Activated CD4-positive, alpha-beta memory T cell treated with anti-CD3 and anti-CD28 coated beads for 36 hours (primary cell): ENCODE measurements around the gene KCND3. TPM values are rescaled to one million over a fixed set of nuclear protein-coding genes. Genes with fewer than 3 reads are reported as not detected.
"Not testable (repeated sequence)": the region's sequence is repeated elsewhere in the genome, so short reads cannot be mapped to it uniquely, and the experiment has no call there.

Experiments used
- CTCF ChIA-PET: fragments of 350-600 bp; sonication (Branson Sonifier 250); formaldehyde crosslinking; loops from one replicate; lab custom pipeline; 2021; ENCODE audit warnings: antibody characterized with exemption, inconsistent platforms; lab: Charles Lee
- POLR2A ChIA-PET: fragments of 350-600 bp; sonication (Branson Sonifier 250); formaldehyde crosslinking; loops from one replicate; lab custom pipeline; 2021; ENCODE audit warnings: antibody characterized with exemption; lab: Charles Lee
- DNase-seq: peaks from one replicate; pipeline ENCODE4 v3.0.0-alpha.2; 2020
- H3K27ac Mint-ChIP-seq: one replicate; pipeline ENCODE4 v1.8.0; 2021; ENCODE audit warnings: mixed read lengths
- H3K27me3 Mint-ChIP-seq: one replicate; pipeline ENCODE4 v1.8.0; 2021; ENCODE audit warnings: mixed read lengths
- H3K36me3 Mint-ChIP-seq: one replicate; pipeline ENCODE4 v1.8.0; 2021; ENCODE audit warnings: mixed read lengths
- H3K4me1 Mint-ChIP-seq: one replicate; pipeline ENCODE4 v1.8.0; 2021; ENCODE audit warnings: low read depth, mixed read lengths
- H3K4me3 Mint-ChIP-seq: one replicate; pipeline ENCODE4 v1.8.0; 2021; ENCODE audit warnings: mild to moderate bottlenecking, mixed read lengths
- H3K9me3 Mint-ChIP-seq: one replicate; pipeline ENCODE4 v1.8.0; 2021; ENCODE audit warnings: mixed read lengths
- intact Hi-C: fragments of 100-400 bp; cut with micrococcal nuclease; formaldehyde crosslinking; loops from one replicate; pipeline ENCODE4 v1.15.1; 2023
- total RNA-seq, 2 experiments: library from RNA; stranded (reverse); gene quantifications; one replicate each; pipeline ENCODE4 v1.2.3, GENCODE V29; 2021

The KCND3 gene
- total RNA-seq, 2 experiments from 2014 or later = not detected

DNA sequence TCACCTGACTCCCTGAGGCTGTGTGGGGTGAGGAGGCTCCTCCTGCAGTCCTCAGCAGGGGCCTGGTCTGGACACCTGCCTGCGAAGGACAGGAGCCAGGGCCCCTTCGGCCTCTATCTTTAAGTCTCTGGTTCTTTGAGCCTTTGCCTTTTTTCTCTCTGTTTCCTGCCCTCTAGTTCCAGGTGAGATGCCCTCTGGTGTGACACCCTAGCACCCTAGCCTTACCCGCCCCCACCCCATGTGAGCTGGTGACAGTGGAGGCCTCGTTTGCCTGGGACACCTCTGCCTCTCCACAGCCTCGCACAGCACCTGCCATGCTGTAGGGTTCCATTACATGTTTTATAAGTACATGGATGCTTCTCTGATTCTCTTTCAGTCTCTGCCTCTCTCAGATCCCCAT is 186.5 kb downstream of the KCND3 start:
- no peak for DNase-seq
- CTCF ChIA-PET = interaction anchor here (0.6 kb wide), 1 partner anchor 783 kb away, joined by 3 read pairs; no protein-coding TSS in a partner anchor
- Mint-ChIP-seq H3K4me1 (no peaks in the 10 kb centered on the region), H3K27ac (no peak overlapping the region), H3K9me3 (no peaks in the 10 kb centered on the region), H3K36me3 (no peaks in the 10 kb centered on the region), H3K4me3 (no peak overlapping the region), H3K27me3 (no peaks in the 10 kb centered on the region)
- POLR2A ChIA-PET = no interaction called here
- intact Hi-C loops = no loop called here

- H3K36me3 Mint-ChIP-seq = no peaks in the 10 kb centered on the region
- no peaks in the 10 kb centered on the region for H3K27me3 Mint-ChIP-seq
- no peaks in the 10 kb centered on the region for H3K9me3 Mint-ChIP-seq
- ChIA-PET CTCF (interaction anchor here (0.6 kb wide), 1 partner anchor 782 kb away, joined by 3 read pairs; no protein-coding TSS in a partner anchor), POLR2A (no interaction called here)
- H3K4me3 Mint-ChIP-seq = no peak overlapping the region
- H3K27ac Mint-ChIP-seq = no peak overlapping the region
- DNase-seq = no peak
- H3K4me1 Mint-ChIP-seq = no peaks in the 10 kb centered on the region
- intact Hi-C loops = no loop called here
Measured at GRCh38 chr1:111802110-111802509, 187.4 kb downstream of the KCND3 start.

- POLR2A ChIA-PET = no interaction called here
- no peaks in the 10 kb centered on the region for H3K27me3 Mint-ChIP-seq
- H3K4me3 Mint-ChIP-seq = no peak overlapping the region
- H3K4me1 Mint-ChIP-seq = no peaks in the 10 kb centered on the region
- H3K9me3 Mint-ChIP-seq = no peaks in the 10 kb centered on the region
- no peaks in the 10 kb centered on the region for H3K36me3 Mint-ChIP-seq
- intact Hi-C loops = no loop called here
- no peak for DNase-seq
- H3K27ac Mint-ChIP-seq = no peak overlapping the region
- CTCF ChIA-PET = no interaction called here
Measured at GRCh38 chr1:111801071-111801850, 188.2 kb downstream of the KCND3 start.

GRCh38 chr1:111799722-111800121 is 189.7 kb downstream of the KCND3 start:
- H3K27me3 Mint-ChIP-seq, H3K9me3 Mint-ChIP-seq, DNase-seq, H3K27ac Mint-ChIP-seq, H3K36me3 Mint-ChIP-seq, H3K4me1 Mint-ChIP-seq, intact Hi-C loops, CTCF ChIA-PET, H3K4me3 Mint-ChIP-seq, POLR2A ChIA-PET: not testable (repeated sequence)

DNA sequence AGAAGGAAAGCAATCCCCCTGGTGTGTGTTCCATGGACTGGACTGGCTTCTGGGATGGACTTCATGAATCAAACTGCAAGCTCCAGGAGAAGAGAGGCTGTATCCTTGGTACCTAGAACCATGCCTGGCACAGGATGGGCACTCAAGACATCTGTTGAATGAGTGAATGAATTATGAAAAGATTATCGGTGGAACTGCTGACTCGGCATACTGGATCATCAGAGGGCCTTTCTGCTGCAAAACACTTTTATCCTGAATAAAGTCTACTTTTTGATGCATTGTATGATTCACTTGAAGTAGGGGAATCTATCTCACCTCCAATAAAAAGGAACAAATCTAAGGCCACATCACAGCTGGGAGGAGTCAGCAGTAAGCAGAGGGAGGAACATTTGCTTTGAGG is 190.9 kb downstream of the KCND3 start:
- Mint-ChIP-seq H3K36me3 (no peaks in the 10 kb centered on the region), H3K4me3 (no peak overlapping the region), H3K9me3 (no peaks in the 10 kb centered on the region), H3K27ac (no peak overlapping the region), H3K27me3 (no peaks in the 10 kb centered on the region), H3K4me1 (no peaks in the 10 kb centered on the region)
- POLR2A ChIA-PET = no interaction called here
- CTCF ChIA-PET = no interaction called here
- DNase-seq = no peak
- intact Hi-C loops = no loop called here

DNA sequence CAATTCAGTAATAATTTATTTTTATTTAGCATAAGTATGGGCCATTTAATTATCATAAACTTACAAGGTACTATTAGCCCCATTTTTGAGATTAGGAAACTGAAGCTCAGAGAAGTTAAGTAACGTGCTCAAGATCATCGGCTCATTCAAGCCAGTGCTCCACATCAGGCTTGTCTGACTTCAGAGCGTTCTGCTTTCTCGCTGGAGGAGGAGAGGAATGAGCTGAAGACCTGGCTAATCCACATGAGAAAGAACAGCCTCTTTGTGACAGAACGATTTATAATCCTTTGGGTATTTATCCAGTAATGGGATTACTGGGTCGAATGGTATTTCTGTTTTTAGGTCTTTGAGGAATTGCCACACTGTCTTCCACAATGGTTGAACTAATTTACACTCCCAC is 194.1 kb downstream of the KCND3 start:
- ChIA-PET POLR2A (interaction anchor here (0.7 kb wide), 1 partner anchor 470 kb away, joined by 3 read pairs; no protein-coding TSS in a partner anchor), CTCF (no interaction called here)
- no peak for DNase-seq
- Mint-ChIP-seq H3K4me3 (no peak overlapping the region), H3K27ac (no peak overlapping the region), H3K9me3 (no peaks in the 10 kb centered on the region), H3K4me1 (no peaks in the 10 kb centered on the region), H3K27me3 (peaks cover 5% of the 10 kb centered on the region), H3K36me3 (no peaks in the 10 kb centered on the region)
- intact Hi-C loops = no loop called here

- intact Hi-C loops = no loop called here
- CTCF ChIA-PET = no interaction called here
- Mint-ChIP-seq H3K27me3 (peaks cover 5% of the 10 kb centered on the region), H3K36me3 (no peaks in the 10 kb centered on the region), H3K27ac (no peak overlapping the region), H3K4me3 (no peak overlapping the region), H3K4me1 (no peaks in the 10 kb centered on the region), H3K9me3 (no peaks in the 10 kb centered on the region)
- POLR2A ChIA-PET = no interaction called here
- DNase-seq = no peak
Measured at GRCh38 chr1:111793923-111794322, 195.5 kb downstream of the KCND3 start.

- Mint-ChIP-seq H3K4me3 (no peak overlapping the region), H3K4me1 (no peaks in the 10 kb centered on the region), H3K27ac (no peak overlapping the region), H3K9me3 (no peaks in the 10 kb centered on the region), H3K36me3 (no peaks in the 10 kb centered on the region), H3K27me3 (peaks cover 5% of the 10 kb centered on the region)
- intact Hi-C loops = no loop called here
- ChIA-PET CTCF (no interaction called here), POLR2A (no interaction called here)
- no peak for DNase-seq
Measured at GRCh38 chr1:111792249-111792648, 197.2 kb downstream of the KCND3 start.

- no peaks in the 10 kb centered on the region for H3K4me1 Mint-ChIP-seq
- intact Hi-C loops = no loop called here
- CTCF ChIA-PET = no interaction called here
Measured at GRCh38 chr1:111791776-111792175, 197.7 kb downstream of the KCND3 start.

GRCh38 chr1:111789666-111790316 is 199.7 kb downstream of the KCND3 start:
- Mint-ChIP-seq H3K4me1 (no peaks in the 10 kb centered on the region), H3K9me3 (no peaks in the 10 kb centered on the region), H3K27ac (no peak overlapping the region), H3K4me3 (no peak overlapping the region), H3K27me3 (peaks cover 5% of the 10 kb centered on the region), H3K36me3 (no peaks in the 10 kb centered on the region)
- intact Hi-C loops = no loop called here
- POLR2A ChIA-PET = no interaction called here
- no peak for DNase-seq
- CTCF ChIA-PET = no interaction called here

More at GRCh38 chr1:111791776-111792175, 197.7 kb downstream of the KCND3 start:
- no peaks in the 10 kb centered on the region for H3K36me3 Mint-ChIP-seq
- POLR2A ChIA-PET = no interaction called here
- DNase-seq = no peak
- H3K4me3 Mint-ChIP-seq = no peak overlapping the region
- H3K27ac Mint-ChIP-seq = no peak overlapping the region
- no peaks in the 10 kb centered on the region for H3K9me3 Mint-ChIP-seq
- H3K27me3 Mint-ChIP-seq = peaks cover 5% of the 10 kb centered on the region

- no peak overlapping the region for H3K27ac Mint-ChIP-seq
- peaks cover 5% of the 10 kb centered on the region for H3K27me3 Mint-ChIP-seq
- H3K9me3 Mint-ChIP-seq = no peaks in the 10 kb centered on the region
- intact Hi-C loops = no loop called here
- CTCF ChIA-PET = no interaction called here
- DNase-seq = no peak
- H3K4me3 Mint-ChIP-seq = no peak overlapping the region
- H3K36me3 Mint-ChIP-seq = no peaks in the 10 kb centered on the region
- POLR2A ChIA-PET = no interaction called here
- no peaks in the 10 kb centered on the region for H3K4me1 Mint-ChIP-seq
Measured at GRCh38 chr1:111789142-111789541, 200.3 kb downstream of the KCND3 start.

GRCh38 chr1:111786669-111787207 is 202.7 kb downstream of the KCND3 start:
- Mint-ChIP-seq H3K4me1 (no peaks in the 10 kb centered on the region), H3K27me3 (no peaks in the 10 kb centered on the region), H3K36me3 (no peaks in the 10 kb centered on the region), H3K27ac (no peak overlapping the region), H3K9me3 (no peaks in the 10 kb centered on the region), H3K4me3 (no peak overlapping the region)
- ChIA-PET CTCF (interaction anchor here (1.3 kb wide), 1 partner anchor 21 kb away, joined by 3 read pairs; no protein-coding TSS in a partner anchor), POLR2A (no interaction called here)
- DNase-seq = no peak
- intact Hi-C loops = no loop called here
